A549 (cell line): ENCODE results near the gene JPH2. TPM values are rescaled to one million over a fixed set of nuclear protein-coding genes. Genes with fewer than 3 reads are reported as not detected.

ENCODE experiments used
- ATAC-seq, 2 experiments: fragments of 200-7000 bp in 1 of 2; fragments of >200 bp in 1 of 2; cut with Nextera tagmentation in 1 of 2; cut with Tn5 transposase in 1 of 2; 3 replicates each; pipeline versions ENCODE4 v1.8.0 to v1.9.1; 2018 to 2020; ENCODE audit warnings: mild to moderate bottlenecking in 1 of 2, moderate library complexity in 1 of 2
- CTCF ChIA-PET: fragments of 300-600 bp; sonication (Branson Sonifier 250); formaldehyde crosslinking; extraction: SDS; loops from one replicate; lab custom pipeline; 2021; ENCODE audit warnings: antibody characterized with exemption, inconsistent platforms; lab: Yijun Ruan, JAX
- POLR2A ChIA-PET: fragments of 350-600 bp; formaldehyde crosslinking; extraction: SDS; loops from one replicate; lab custom pipeline; 2021; ENCODE audit warnings: antibody characterized with exemption, inconsistent platforms; lab: Yijun Ruan, JAX
- DNase-seq, 2 experiments: peaks; one replicate each; pipeline versions ENCODE4 v3.0.0 to v3.0.0-alpha.2; 2011 to 2016; ENCODE audit warnings: low read depth in 1 of 2, low spot score in 1 of 2
- FAIRE-seq: peaks from 2 replicates; lab custom pipeline; 2011; peaks lifted over from hg19 to GRCh38; lab: Jason Lieb, UNC
- H3K27ac ChIP-seq, 2 experiments: fragments of >200 bp; sonication (Bioruptor Twin); formaldehyde crosslinking; 3 replicates each; pipeline ENCODE4 v1.5.1; 2016 to 2017
- H3K4me1 ChIP-seq: fragments of >200 bp; sonication (Bioruptor Twin); formaldehyde crosslinking; 3 replicates; pipeline ENCODE4 v1.6.1; 2016
- H3K4me2 ChIP-seq: fragments of >200 bp; sonication (Bioruptor Twin); formaldehyde crosslinking; 3 replicates; pipeline ENCODE4 v1.6.1; 2016
- H3K4me3 ChIP-seq: fragments of >200 bp; sonication (Bioruptor Twin); formaldehyde crosslinking; 3 replicates; pipeline ENCODE4 v1.5.1; 2016
- H3K9me3 ChIP-seq: fragments of >200 bp; sonication (Bioruptor Twin); formaldehyde crosslinking; 3 replicates; pipeline ENCODE4 v1.6.1; 2016
- BCL3 ChIP-seq: fragments of >200 bp; sonication (Bioruptor Twin); formaldehyde crosslinking; IDR thresholded peaks from 3 replicates; pipeline ENCODE4 v1.6.1; 2016
- CBX2 ChIP-seq: fragments of 200-600 bp; sonication (generic); IDR thresholded peaks from 2 replicates; pipeline ENCODE4 v1.6.1; 2016; ENCODE audit warnings: low read depth, mild to moderate bottlenecking, borderline replicate concordance
- CBX8 ChIP-seq: fragments of 200-600 bp; sonication (generic); IDR thresholded peaks from 2 replicates; pipeline ENCODE4 v1.6.1; 2016
- CEBPB ChIP-seq, 2 experiments: fragments of >200 bp in 1 of 2; sonication (Bioruptor Twin) in 1 of 2; formaldehyde crosslinking in 1 of 2; IDR thresholded peaks; 2 replicates each; pipeline ENCODE4 v1.6.1; 2012 to 2016
- EHMT2 ChIP-seq: fragments of 200-600 bp; sonication (generic); IDR thresholded peaks from 2 replicates; pipeline ENCODE4 v1.6.1; 2016; ENCODE audit warnings: antibody characterized with exemption, low read depth, mild to moderate bottlenecking, moderate library complexity
- ELK1 ChIP-seq: fragments of 150-350 bp; IDR thresholded peaks from 2 replicates; pipeline ENCODE4 v1.6.1; 2014; ENCODE audit warnings: low read depth, mild to moderate bottlenecking, low read length
- ESRRA ChIP-seq: fragments of 150-350 bp; IDR thresholded peaks from 2 replicates; pipeline ENCODE4 v1.6.1; 2014; ENCODE audit warnings: mild to moderate bottlenecking, low read length, borderline replicate concordance
- FOSL2 ChIP-seq, 2 experiments: fragments of 450-650 bp in 1 of 2; fragments of >200 bp in 1 of 2; sonication (Bioruptor Twin) in 1 of 2; formaldehyde crosslinking; IDR thresholded peaks; 2 replicates each; pipeline versions ENCODE4 v1.5.0 to v1.6.1; 2016 to 2020; ENCODE audit warnings: mild to moderate bottlenecking in 1 of 2, moderate library complexity in 1 of 2
- HDAC2 ChIP-seq: fragments of 200-600 bp; sonication (generic); IDR thresholded peaks from 2 replicates; pipeline ENCODE4 v1.6.1; 2016
- HES2 ChIP-seq: fragments of >200 bp; sonication (Bioruptor Twin); formaldehyde crosslinking; IDR thresholded peaks from 2 replicates; pipeline ENCODE4 v1.6.1; 2016
- HOXB13 ChIP-seq: fragments of 250-450 bp; sonication (Bioruptor Pico); IDR thresholded peaks from 2 replicates; pipeline ENCODE4 v1.5.0; 2020; ENCODE audit warnings: low read depth, mild to moderate bottlenecking, moderate library complexity
- HOXB5 ChIP-seq: fragments of 250-450 bp; sonication (Bioruptor Pico); IDR thresholded peaks from 2 replicates; pipeline ENCODE4 v1.5.0; 2020; ENCODE audit warnings: mild to moderate bottlenecking, moderate library complexity
- JUN ChIP-seq, 2 experiments: fragments of >200 bp; sonication (Bioruptor Twin); formaldehyde crosslinking; IDR thresholded peaks; 2 replicates in 1 of 2; 3 replicates in 1 of 2; pipeline ENCODE4 v1.6.1; 2016 to 2017
- KDM1A ChIP-seq: fragments of 200-600 bp; sonication (generic); IDR thresholded peaks from 2 replicates; pipeline ENCODE4 v1.6.1; 2016; ENCODE audit warnings: low read depth, mild to moderate bottlenecking
- MAFK ChIP-seq: fragments of 450-650 bp; IDR thresholded peaks from 2 replicates; pipeline ENCODE4 v1.6.1; 2014; ENCODE audit not compliant: partially characterized antibody
- MAZ ChIP-seq: fragments of 150-350 bp; IDR thresholded peaks from 2 replicates; pipeline ENCODE4 v1.6.1; 2014; ENCODE audit warnings: antibody characterized with exemption, low read depth, low read length, borderline replicate concordance
- MYC ChIP-seq: IDR thresholded peaks from 2 replicates; pipeline ENCODE4 v1.6.1; 2012; ENCODE audit warnings: mild to moderate bottlenecking, inconsistent platforms, low read length, improper control_type of control experiment, borderline replicate concordance
- NR3C1 ChIP-seq: fragments of >200 bp; sonication (Bioruptor Twin); formaldehyde crosslinking; IDR thresholded peaks from 3 replicates; pipeline ENCODE4 v1.6.1; 2017
- POLR2A ChIP-seq: IDR thresholded peaks from 2 replicates; pipeline ENCODE4 v1.6.1; 2012; ENCODE audit warnings: mild to moderate bottlenecking, low read length
- RARB ChIP-seq: fragments of 250-450 bp; sonication (Bioruptor Pico); IDR thresholded peaks from 2 replicates; pipeline ENCODE4 v1.8.0; 2021; ENCODE audit warnings: mild to moderate bottlenecking, moderate library complexity
- RNF2 ChIP-seq: fragments of 200-600 bp; sonication (generic); IDR thresholded peaks from 2 replicates; pipeline ENCODE4 v1.6.1; 2016; ENCODE audit warnings: low read depth, mild to moderate bottlenecking, antibody characterized with exemption, moderate library complexity, borderline replicate concordance
- SMC3 ChIP-seq: fragments of >200 bp; sonication (Bioruptor Twin); formaldehyde crosslinking; IDR thresholded peaks from 3 replicates; pipeline ENCODE4 v1.6.1; 2018; ENCODE audit warnings: inconsistent platforms
- ZC3H11A ChIP-seq: fragments of 450-650 bp; IDR thresholded peaks from 2 replicates; pipeline ENCODE4 v1.6.1; 2014; ENCODE audit warnings: antibody characterized with exemption, mild to moderate bottlenecking
- ZFP36 ChIP-seq: fragments of 450-650 bp; IDR thresholded peaks from 2 replicates; pipeline ENCODE4 v1.6.1; 2014; ENCODE audit warnings: borderline replicate concordance; ENCODE audit not compliant: partially characterized antibody
- whole genome bisulfite sequencing: methylation state at CpG from one replicate; pipeline ENCODE4 v1.1.6; 2017; ENCODE audit errors: missing lambda C conversion rate; 5-methylcytosine and 5-hydroxymethylcytosine counted together
- polyA plus RNA-seq, 4 experiments: library from polyadenylated mRNA; depleted of rRNA in 3 of 4; stranded (reverse); fragments of >200 nt; fragmentation: RNase III in 1 of 4; extraction: RNeasy Plus Mini Kit Qiagen cat#74134 plus additional on column Dnase treatment in 1 of 4; gene quantifications; 2 replicates in 3 of 4; 3 replicates in 1 of 4; pipeline ENCODE4 v1.2.3, GENCODE V29; 2011 to 2017
- TF ChIP-seq, protein P1 (sequence below): fragments of 250-450 bp; sonication (Bioruptor Pico); IDR thresholded peaks from 2 replicates; pipeline ENCODE4 v1.5.0; 2021; ENCODE audit warnings: mild to moderate bottlenecking, moderate library complexity, borderline replicate concordance
- TF ChIP-seq, protein P2 (sequence below): IDR thresholded peaks from 2 replicates; pipeline ENCODE4 v1.6.1; 2012

Gene JPH2
- polyA plus RNA-seq, 2 of the 4 experiments (the other 2 are of a cell fraction): 0.83 to 3.3 TPM

DNA sequence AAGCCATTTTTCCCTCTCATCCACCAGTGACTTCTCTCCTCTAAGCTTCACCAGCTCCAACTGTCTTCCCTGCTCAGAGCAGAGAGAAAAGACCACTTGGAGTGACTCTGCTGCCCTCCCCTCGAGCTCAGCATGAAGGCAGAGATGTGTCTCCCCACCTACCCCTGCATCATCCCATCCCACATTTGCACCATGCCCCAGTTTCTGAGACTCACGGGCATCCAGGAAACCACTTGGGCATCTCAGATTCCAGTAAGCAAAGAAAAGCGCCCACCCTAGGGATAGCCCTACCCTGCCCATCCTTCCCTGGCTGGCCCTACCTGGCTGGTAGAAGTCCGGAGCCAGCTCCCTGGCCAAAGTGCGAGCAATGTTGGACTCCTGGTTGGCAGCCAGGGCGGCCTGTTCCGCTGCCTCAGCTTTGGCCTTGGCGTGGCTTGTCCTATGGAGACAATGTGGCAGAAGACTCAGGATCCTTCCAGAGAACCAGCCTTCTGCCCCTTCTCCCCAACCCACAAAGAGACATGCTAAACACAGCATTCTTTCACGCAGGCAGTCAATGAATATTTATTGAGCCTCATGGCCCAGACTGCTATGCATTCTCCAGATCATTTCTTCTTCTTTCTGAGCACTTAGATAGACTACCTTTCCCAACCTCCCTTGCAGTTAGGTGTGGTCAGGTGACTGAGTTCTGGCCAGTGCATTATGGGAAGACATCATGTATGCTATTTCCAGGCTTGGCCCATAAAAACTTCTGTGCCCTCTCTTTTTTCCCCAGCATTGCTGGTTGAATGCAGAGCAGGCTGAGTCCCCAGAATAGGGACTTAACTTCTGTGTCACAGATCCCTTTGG, 68.6 kb downstream of the JPH2 start:
- 82% methylated on average over 5 of the region's 9 CpGs for WGBS
- no peak overlapping the region for H3K27ac ChIP-seq
- no peak overlapping the region for H3K4me3 ChIP-seq
- no peaks in the 10 kb centered on the region; the same call in 2 of the 3 replicates for H3K4me1 ChIP-seq
- no peak; a peak in 1 of 6 replicates for ATAC-seq
- H3K4me2 ChIP-seq: no peak overlapping the region
- DNase-seq: no peak
- TF ChIP-seq CEBPB (IDR thresholded peaks at IDR 0.05): no peak
- TF ChIP-seq HES2: no peak
- no peak for TF ChIP-seq MAZ
- TF ChIP-seq FOSL2 (IDR thresholded peaks at IDR 0.05): no peak
- TF ChIP-seq FOSL2 (CRISPR knock-in tag; IDR thresholded peaks at IDR 0.05): no peak
- TF ChIP-seq EHMT2: no peak
- TF ChIP-seq MYC: no peak
- no peak for TF ChIP-seq SMC3
- no peak for TF ChIP-seq HOXB13 (CRISPR knock-in tag)
- no peak for TF ChIP-seq HDAC2
- no peak for TF ChIP-seq CBX8
- TF ChIP-seq CBX2: no peak
- no peak for TF ChIP-seq ESRRA
- no peak for TF ChIP-seq HOXB5
- TF ChIP-seq BCL3: no peak
- TF ChIP-seq ELK1: no peak
- no peak for TF ChIP-seq POLR2A
- no peak for FAIRE-seq
- ChIA-PET POLR2A (interaction anchor here (2.4 kb wide), 1 partner anchor 70 kb away, joined by 20 read pairs; the partner anchor contains the start of gene JPH2), CTCF (interaction anchor here (0.8 to 13.2 kb wide), 24 partner anchors 7 to 399 kb away, joined by 3 to 460 read pairs (median 14); partner anchors contain the start of genes FITM2 and JPH2)
- no peaks in the 10 kb centered on the region for H3K9me3 ChIP-seq

GRCh38 chr20:44117296-44118184, 69.4 kb downstream of the JPH2 start:
- DNase-seq (no peak), ATAC-seq (no peak), FAIRE-seq (no peak)
- no peak overlapping the region for H3K4me3 ChIP-seq
- TF ChIP-seq CEBPB (IDR thresholded peaks at IDR 0.05) (no peak), JUN (IDR thresholded peaks at IDR 0.05) (no peak), RARB (CRISPR knock-in tag) (no peak), RNF2 (no peak), HOXB5 (no peak), CBX8 (no peak), MAFK (no peak), CBX2 (no peak), NR3C1 (no peak), KDM1A (no peak), ZC3H11A (no peak), ZFP36 (no peak)
- TF ChIP-seq, protein P1, sequence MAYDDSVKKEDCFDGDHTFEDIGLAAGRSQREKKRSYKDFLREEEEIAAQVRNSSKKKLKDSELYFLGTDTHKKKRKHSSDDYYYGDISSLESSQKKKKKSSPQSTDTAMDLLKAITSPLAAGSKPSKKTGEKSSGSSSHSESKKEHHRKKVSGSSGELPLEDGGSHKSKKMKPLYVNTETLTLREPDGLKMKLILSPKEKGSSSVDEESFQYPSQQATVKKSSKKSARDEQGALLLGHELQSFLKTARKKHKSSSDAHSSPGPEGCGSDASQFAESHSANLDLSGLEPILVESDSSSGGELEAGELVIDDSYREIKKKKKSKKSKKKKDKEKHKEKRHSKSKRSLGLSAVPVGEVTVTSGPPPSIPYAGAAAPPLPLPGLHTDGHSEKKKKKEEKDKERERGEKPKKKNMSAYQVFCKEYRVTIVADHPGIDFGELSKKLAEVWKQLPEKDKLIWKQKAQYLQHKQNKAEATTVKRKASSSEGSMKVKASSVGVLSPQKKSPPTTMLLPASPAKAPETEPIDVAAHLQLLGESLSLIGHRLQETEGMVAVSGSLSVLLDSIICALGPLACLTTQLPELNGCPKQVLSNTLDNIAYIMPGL (CRISPR knock-in tag): no peak
- TF ChIP-seq, protein P2, sequence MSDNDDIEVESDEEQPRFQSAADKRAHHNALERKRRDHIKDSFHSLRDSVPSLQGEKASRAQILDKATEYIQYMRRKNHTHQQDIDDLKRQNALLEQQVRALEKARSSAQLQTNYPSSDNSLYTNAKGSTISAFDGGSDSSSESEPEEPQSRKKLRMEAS: no peak
- POLR2A ChIA-PET: interaction anchor here (2.4 kb wide), 1 partner anchor 71 kb away, joined by 20 read pairs; the partner anchor contains the start of gene JPH2
- H3K4me2 ChIP-seq: no peak overlapping the region
- CTCF ChIA-PET: interaction anchor here (0.8 to 13.2 kb wide), 45 partner anchors 8 to 672 kb away, joined by 3 to 460 read pairs (median 7); partner anchors contain the start of genes FITM2 and JPH2
- WGBS: 78% methylated on average over 8 of the region's 8 CpGs
- no peaks in the 10 kb centered on the region; the same call in 2 of the 3 replicates for H3K4me1 ChIP-seq
- peak overlapping the region in 1 of 2 experiments; percentile 53; a peak in 1 of 6 replicates for H3K27ac ChIP-seq
- no peaks in the 10 kb centered on the region for H3K9me3 ChIP-seq
